NCI-H524 treated with DMSO at 0.1 percent for 48 hours (cell line): ENCODE results near the gene TMEM18.
A peak's percentile ranks its signal among the peaks of the same experiment; 100 is the strongest.
"Not testable (repeated sequence)": the region's sequence is repeated elsewhere in the genome, so short reads cannot be mapped to it uniquely, and the experiment has no call there.

ENCODE experiments used
- DNase-seq: peaks from one replicate; lab custom pipeline; 2025; lab: John Stamatoyannopoulos, UW

The TMEM18 gene

DNA sequence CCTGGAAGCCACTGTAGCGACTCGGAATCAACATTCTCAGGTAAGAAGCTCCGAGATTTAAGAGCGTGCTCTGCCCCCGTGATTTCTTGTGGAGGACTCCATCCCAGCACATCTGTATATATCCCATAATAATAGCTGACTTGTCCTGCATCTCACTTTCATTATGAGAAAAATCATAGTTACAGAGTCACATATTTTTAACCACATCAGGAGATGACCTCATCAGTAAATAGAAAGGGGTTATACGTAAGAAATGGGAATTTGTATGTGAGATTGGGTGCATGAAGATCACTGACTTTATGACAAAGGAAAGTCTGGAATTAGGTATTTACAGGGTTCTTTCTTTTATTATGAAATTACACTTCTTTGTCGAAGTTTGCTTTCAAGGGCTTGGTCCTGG is 16.4 kb upstream of the TMEM18 start:
- DNase-seq, result no peak

DNA sequence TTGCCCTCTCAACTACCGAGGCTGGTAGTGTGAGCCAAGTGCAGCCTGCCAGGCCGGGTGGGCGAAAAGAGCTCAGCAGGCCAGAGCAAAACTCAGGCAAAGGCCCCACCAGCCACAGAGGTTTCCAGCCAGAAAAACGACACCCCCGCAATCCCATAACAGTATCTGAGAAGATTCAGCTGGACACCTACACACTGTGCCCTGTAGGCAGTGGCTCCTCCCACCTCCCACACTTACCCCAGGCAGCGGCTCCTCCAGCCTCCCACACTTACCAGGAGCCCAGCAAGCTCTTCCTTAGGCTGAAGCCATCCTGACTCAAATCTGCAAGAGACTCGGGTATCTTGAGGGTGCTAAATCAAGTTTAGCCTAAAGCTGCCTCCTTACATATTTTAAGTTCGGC is 15.6 kb upstream of the TMEM18 start:
- DNase-seq, result no peak

DNA sequence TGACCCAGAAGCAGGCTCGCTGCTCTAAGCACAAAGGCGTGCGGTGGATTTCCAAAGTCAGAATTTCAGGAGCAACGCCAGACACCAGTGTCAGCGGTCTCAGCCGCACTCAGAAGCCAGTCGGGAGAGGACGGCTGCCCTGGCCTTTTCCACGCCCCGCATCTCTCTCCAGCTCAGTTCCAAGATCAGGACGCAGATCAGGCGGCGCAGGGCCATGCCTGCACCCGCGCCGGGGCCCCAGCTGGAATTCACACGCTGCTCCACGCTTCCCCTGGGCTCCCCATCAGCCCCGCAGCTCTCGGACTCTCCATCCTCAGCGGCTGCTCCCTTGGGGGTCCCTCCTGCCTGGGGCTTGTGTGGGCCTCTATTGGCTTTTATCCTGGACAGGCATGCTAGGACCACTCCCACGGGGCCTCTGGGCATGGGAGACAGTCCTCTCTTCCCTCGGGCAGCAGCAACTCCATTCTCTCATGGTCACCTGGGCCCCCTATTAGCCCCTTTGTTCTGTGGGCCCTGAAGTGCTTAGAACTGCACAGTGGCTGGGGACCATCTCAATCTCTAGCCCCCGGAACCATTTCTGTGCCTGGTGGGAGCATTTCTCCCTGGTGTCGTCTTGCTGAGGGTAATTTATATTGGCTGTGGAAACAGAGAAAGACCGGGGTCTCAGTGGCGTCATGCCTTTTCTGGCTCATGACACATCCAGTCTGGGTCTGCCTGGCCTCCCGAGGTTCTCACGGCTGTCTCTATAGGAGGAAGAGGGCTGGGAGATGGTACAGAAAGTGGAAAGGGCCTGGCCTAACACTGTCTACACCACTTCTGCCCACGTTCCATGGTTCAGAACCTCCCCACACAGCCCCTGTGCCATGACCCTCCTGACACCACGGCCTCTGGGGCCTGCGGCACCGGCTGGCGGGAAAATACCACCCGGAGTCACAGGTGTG is 14.9 kb upstream of the TMEM18 start:
- DNase-seq, result no peak

DNA sequence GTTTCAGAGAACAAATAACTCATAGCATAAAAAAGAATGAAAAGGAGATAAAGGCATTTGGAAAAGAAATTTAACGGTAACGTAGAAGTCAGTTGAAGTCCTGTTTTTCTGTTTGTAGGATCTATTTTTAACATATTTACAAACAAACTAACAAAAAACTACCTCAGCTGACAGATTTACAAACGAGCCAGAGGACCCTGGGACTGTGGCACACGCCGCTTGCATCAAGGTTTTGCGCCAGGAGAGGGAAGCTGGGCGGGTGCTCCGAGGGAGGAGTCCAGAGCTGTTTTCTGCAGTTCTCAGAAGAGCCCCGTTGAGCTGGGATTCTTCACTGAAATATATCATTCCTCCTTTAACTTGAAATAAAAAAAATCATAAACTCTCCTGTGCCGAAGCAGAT is 13.6 kb upstream of the TMEM18 start:
- no peak for DNase-seq

DNA sequence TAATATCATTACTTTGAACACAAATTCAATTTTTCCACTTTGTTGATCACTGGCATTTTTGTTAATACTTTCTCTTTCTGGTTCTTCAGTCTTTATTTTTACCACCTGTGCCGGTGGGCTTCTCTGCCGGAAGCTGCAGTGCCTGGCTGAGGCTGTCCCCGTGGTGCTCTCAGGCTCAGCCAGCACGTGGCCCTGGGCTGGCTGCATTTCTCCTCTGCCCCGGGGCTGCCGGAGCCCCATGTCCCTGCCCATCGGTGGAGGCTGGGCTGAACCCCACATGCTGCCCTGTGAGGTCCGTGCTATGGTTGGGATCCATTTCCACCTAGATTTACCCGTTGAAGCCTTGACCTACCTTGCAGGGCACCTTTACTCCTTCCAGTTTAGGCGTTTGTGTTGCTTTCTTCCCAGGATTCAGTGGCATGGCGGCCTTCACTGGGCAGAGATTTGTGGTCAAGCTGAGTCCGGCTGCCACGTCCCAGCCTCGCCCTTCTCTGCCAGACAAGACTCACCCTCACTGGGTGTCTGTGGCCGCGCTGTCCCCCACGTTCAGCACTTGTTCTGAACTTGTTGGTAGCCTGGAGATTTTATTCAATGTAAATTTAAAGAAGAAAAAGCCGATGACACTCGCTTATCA is 12.8 kb upstream of the TMEM18 start:
- no peak for DNase-seq

DNA sequence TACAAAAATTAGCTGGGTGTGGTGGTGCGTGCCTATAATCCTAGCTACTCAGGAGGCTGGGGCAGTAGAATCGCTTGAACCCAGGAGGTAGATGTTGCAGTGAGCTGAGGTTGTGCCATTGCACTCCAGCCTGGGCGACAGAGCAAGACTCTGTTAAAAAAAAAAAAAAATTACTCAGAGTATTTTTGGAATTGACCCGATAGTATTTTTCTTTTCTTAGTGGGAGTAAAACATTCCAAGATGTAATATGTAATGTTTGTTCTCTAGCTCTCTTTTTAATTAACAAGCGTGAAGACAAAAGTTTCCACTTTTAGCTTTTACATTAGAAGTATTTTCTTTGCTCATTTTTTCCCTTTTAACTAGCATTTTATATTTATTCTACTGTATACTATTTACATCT is 12.0 kb upstream of the TMEM18 start:
- no peak for DNase-seq

DNA sequence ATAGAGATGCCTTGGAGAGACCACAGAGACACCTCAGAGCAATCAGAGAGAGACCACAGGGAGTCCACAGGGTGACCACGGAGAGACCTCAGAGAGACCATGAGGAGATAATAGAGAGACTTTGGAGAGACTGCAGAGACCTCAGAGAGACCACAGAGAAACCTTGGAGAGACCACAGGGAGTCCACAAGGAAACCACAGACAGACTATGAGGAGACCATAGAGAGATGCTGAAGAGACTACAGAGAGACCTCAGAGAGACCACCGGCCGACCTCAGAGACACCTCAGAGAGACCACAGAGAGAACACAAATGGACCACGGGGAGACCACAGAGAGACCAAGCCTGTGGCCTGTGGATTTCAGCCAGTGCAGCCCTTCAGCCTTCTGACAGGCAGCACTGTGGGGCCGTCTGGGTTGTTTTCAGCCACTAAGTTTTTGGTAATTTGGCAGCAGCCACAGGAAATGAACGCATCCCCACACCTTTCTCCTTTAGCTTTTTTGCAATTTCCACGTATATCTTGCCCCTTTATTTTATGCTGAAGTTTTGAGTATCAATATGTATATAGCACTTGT is 11.4 kb upstream of the TMEM18 start:
- DNase-seq, result no peak

DNA sequence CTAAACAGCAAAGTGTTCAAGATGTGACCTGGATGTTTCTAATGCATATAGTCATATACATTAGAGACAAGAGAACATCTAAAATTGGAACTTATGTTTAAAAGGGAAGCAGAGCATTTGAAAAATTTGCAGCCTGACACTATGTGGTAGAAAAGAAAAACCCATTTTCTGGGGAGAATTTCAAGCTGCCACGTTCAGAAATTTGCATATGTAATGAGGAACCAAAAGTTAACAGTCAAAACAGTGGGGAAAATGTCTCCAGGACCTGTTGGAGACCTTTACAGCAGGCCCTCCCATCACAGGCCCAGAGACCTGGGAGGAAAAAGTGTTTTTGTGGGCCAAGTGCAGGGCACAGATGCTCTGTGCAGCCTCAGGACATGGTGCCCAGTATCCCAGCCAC is 8.2 kb upstream of the TMEM18 start:
- DNase-seq, result no peak

DNA sequence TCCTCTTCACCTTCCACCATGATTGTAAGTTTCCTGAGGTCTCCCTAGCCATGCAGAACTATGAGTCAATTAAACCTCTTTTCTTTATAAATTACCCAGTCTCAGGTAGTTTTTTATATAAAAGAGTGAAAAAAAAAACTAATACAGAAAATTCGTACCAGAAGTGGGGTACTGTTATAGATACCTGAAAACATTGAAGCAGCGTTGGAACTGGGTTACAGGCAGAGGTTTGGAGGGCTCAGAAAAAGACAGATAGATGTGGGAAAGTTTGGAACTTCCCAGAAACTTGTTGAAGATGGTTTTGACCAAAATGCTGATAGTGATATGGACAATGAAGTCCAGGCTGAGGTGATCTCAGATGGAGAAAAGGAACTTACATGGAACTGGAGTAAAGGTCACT is 7.7 kb upstream of the TMEM18 start:
- not testable (repeated sequence) for DNase-seq

DNA sequence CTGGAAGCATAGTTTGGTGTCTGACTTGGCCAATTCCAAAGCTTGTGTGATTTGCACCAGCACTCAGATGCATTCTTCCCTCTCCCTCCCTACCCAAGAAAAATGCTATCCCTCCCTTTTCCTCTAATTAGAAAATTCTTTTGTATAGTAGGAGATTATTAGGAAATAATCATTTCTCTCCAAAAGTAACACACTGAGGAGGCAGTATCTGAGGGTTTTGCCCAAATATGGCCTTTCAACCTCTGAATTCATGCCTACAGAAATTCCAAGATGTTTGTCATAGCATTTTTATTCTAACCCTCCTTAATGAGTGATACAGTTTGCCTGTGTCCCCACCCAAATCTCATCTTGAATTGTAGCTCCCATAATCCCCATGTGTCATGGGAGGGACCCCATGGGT is 5.0 kb upstream of the TMEM18 start:
- DNase-seq, result no peak

DNA sequence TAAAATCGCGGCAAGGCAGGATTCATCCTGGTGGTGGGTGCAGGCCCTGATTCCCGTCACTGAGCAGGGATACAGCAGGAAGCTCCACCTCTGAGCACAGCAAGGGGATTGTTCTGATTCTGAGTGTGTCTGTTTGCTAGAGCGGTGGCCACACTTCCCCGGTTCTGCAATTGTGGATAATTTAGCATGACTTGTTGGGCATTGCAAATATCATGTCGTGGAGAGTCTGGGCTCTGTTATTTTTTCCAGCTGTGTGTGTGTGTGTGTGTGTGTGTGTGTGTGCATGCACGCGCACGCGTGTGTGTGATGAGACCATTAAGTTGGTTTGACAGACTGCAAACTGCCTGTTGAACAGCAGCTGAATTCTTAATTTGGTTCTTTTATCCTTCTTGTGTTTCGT is 4.1 kb upstream of the TMEM18 start:
- no peak for DNase-seq

DNA sequence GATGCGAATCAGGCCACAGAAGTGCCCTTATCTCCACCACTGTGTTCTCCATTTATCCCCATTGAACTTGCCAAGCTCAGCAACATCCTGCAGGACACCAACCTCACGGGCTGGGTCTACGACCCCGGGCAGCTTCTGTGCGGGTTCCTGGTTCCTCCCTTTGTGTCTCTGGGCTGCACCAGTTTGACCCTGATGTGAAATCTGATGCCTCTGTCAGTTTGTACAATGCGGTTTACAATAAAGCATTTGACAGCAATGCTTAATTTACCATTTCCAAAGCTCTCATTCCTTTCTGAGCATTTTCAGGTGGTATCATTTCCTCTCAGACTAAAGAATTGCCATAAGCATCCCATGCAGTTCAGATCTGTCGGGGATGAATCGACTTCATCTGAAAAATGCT is 3.3 kb upstream of the TMEM18 start:
- no peak for DNase-seq

DNA sequence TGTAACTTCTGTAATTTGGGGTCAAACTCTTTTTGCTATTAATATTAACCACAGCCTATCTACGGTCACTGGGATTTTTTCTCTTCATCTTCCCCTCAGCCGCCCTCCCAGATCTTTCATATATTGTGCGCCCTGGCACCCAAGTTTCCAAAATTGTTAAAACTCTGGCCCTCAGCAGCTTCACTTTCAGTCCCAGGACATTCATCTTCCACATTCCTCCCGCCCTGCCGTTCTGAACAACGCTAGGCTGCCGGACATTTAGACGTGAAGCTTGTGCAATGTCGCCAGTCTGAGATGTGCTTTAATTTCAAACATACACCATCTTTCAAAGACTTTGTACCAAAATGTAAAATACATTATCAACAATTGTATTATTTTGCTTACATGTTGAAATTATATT is 1.8 kb upstream of the TMEM18 start:
- DNase-seq, result no peak

DNA sequence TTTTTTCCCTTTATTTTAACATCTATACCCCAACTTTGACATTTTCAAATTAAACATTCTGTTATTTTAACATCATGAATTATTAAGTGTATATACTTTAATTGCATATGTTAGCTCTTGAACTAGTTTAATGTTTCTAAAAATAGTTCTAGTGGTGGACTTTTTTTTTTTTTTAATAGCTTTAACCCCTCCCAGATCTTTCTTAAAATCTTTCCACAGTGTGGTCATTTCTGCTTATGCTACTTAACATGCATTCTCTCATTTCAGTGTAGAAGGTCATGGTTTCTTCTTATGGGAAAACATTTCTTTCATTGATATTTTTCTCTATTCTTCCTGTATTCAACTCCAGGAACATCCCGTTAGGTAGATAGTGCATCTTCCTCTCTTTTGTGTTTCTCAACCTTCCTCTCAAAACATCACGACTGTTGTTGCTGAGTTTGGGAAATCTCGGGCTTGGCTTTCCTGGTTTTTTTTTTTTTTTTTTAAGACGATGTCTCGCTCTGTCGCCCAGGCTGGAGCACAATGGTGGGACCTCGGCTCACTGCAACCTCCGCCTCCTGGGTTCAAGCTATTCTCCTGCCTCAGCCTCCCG is 849 bp upstream of the TMEM18 start:
- no peak for DNase-seq

DNA sequence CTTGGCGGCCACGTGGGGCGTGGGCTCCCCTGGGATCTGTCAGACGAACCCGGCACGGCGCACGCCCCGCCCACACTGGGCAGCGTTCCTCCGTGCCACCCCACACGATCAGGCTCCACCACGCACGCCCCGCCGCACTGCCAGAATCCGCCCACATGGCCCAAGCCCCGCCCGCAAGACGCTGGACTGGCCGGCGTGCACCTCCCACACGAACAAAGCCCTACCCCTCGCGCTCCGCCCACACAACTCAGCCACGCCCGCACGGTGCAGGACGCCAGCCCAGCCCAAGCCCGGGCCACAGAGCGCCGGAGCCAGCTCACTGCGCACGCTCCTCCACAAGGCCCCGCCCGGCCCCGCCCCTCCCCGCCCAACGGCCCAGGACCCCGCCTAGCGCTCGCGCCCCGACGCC is 555 bp downstream of the TMEM18 start:
- DNase-seq, result peak; percentile 81

DNA sequence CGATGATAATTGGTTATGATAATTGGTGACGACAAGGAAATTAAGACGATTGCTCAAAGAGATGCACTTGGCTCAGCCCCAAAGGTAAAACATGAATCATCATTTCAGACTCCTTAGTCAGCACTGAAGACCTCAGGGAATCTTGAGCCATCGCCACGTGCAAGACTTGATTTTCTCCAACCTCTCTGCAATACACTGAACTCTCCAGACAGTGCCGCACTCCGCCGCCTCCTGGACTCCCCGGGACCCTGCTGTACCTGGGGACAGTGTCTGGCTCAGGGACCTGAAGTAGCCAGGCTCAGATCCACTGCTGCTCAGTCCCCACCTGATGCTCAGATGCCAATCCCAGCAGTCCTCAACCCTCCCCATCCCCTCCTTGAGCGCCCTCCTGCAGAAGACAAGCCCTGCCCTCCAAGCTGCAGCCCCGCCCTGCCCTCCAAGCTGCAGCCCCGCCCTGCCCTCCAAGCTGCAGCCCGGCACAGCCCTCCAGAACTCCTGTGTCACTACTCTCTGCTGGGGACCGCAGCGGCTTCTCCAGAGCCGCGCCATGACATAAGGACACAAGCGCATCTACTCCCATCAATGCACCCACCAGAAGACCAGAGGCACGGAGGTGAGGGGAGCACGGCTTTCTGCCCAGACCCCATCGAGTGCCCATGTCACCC is 1.1 kb downstream of the TMEM18 start:
- DNase-seq, result peak; percentile 16

DNA sequence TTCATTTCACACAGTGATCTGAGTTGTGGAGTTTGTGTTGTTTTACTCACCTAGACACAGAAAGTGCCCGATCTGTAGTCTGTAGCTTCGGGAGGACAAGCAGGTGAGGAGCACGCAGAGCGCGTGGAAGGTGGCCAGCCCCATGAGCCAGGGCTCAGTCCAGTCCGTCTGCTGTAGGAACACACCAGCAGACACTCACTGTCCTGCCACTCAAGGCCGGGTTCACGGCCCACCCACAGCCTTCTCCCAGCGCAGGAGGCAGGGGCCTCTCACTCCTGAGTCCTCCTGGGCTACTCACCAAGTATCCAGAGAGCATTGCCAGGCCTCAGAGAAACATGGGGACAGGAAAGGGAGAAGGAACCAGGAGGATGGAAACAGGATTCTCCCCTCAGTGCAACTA is 1.7 kb downstream of the TMEM18 start:
- no peak for DNase-seq

DNA sequence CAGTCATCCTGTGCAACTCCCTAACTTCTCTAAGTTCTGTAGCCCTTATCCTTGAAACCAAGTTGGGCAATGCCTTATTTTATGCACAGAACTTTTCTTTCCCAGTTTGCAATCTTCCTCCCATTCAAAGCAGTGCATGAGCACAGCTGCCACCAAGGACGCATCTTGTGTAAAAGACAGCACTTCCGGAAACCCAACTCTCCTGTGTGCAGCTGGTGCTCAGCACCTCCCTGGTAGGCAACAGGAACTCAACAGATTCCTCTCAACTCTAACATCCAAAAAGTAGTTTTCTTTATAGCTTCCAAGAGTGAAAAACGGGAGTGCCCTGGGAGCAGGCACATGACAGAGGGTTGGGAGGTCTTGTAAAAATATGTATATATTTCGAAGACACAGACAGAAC is 2.2 kb downstream of the TMEM18 start:
- no peak for DNase-seq

DNA sequence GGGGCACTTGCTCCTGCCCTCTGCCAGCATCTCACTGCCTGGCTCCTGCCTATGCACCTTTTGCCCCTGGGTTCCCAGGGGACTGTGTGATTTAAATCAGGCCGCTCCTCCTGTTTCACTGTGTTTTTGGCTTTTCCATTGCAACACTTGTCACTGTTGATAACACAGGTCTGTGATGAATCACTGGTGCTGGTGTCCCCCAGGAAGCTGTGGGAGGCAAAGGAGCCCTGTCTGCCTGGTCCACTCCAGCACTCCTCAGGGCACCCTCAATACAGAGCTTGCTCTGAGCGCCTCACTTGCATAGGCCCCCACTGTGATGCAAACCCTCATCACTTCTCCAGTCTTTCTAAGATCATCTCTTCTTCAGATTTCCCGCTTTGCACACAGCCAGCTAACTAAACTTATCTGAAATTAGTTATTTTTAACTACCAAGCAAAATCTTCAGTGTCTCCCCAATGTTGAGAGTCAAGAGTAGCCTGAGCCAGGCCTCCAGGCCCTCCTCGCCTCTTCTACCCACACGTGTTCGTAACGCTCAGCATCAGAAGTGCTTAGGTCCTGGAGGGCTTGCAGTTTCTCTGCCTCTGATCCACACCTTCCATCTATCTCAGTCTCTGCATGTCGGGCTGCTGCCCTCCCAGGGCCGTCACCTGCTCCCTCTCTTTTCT is 2.8 kb downstream of the TMEM18 start:
- DNase-seq, result no peak

DNA sequence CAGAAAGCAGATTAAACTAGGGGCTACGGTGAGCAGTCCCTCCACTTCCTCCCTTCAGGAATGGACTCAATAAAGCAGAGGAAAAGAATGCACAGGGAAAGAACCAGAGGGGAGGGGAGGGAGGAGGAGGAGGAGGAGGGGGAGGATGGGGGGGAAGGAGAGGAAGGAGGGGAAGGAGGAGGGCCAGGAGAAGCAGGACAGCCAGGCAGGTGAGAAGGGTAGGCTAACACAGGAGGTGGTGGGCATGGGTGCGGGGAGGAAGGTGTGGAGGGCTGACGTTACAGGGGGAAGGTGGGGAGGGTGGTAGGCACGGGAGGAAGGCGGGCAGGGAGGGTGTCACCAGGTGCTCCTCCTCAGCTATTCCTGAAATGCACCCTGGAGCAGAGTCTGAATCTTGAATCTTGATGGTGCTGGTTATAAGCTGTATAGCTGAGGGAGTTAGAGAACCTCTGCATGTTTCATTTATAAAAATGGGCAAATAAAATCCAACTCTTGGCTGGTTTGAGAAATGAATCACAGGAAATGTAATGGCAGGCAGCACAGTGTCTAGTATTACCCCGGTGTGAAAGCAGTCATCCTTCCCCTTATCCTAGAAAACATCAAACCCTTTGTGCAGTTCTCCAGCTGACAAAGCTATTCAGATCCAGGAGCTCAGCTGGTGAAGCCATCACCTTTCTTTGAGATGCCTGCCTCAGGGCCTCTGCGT is 3.4 kb downstream of the TMEM18 start:
- no peak for DNase-seq

DNA sequence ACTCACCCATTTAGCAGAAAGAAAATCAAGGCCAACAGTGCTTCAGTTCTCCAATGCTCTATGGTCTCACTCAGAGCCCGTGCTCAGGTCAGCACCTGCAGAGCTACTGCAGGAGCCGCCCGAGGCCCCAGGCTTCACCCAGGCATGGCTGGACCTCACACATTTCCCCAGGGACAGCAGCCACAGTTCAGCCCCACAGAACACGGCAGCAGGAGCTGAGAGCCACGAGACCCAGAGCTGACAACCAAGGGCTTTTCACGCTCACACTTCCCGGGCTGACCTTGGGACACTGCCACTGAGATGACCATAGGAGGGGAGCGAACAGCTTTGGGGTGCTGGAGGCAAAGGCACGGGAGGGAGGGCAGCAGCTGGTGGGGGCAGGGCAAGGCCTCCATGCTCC is 4.2 kb downstream of the TMEM18 start:
- DNase-seq, result no peak
